Skeletal muscle satellite cell (primary cell): ENCODE results near the gene TUB. TPM values are rescaled to one million over a fixed set of nuclear protein-coding genes. Genes with fewer than 3 reads are reported as not detected.
A peak's percentile ranks its signal among the peaks of the same experiment; 100 is the strongest.

Experiments used
- H3K27me3 ChIP-seq: 2 replicates; pipeline ENCODE4 v1.7.0; 2013; ENCODE audit warnings: low read length; ENCODE audit not compliant: control insufficient read depth, insufficient read depth
- H3K36me3 ChIP-seq: 2 replicates; pipeline ENCODE4 v1.7.0; 2013; ENCODE audit warnings: mild to moderate bottlenecking, control low read depth, low read length; ENCODE audit not compliant: insufficient read depth
- H3K4me1 ChIP-seq: 2 replicates; pipeline ENCODE4 v1.7.0; 2013; ENCODE audit warnings: low read length; ENCODE audit not compliant: control insufficient read depth, insufficient read depth
- H3K4me2 ChIP-seq: 2 replicates; pipeline ENCODE4 v1.7.0; 2013; ENCODE audit warnings: mild to moderate bottlenecking, low read length
- H3K4me3 ChIP-seq: 2 replicates; pipeline ENCODE4 v1.7.0; 2013; ENCODE audit warnings: low read length
- H3K9ac ChIP-seq: 2 replicates; pipeline ENCODE4 v1.7.0; 2013; ENCODE audit warnings: mild to moderate bottlenecking, low read depth, low read length, moderate library complexity
- H3K9me3 ChIP-seq: replicated peaks from 2 replicates; pipeline ENCODE4 v1.7.0; 2013; ENCODE audit warnings: mild to moderate bottlenecking, control low read depth, low read length
- total RNA-seq: library from RNA; depleted of rRNA; stranded (reverse); fragments of >200 nt; gene quantifications from 2 replicates; pipeline ENCODE4 v1.2.3, GENCODE V29; 2012; rRNA removed

Gene TUB
- total RNA-seq, result 4.1 and 4.8 TPM in 2 replicates

GRCh38 chr11:8080674-8081590, at the start of gene TUB:
TSS of gene TUB (plus strand) at chr11:8081211. CDS start at chr11:8081511, 300 bp downstream.
- peak within 1 kb of the TSS; percentile 90 for H3K4me2 ChIP-seq
- H3K9me3 ChIP-seq, result no peaks in the 10 kb centered on the region
- peak within 1 kb of the TSS; percentile 74 for H3K9ac ChIP-seq
- peaks cover 11% of the 10 kb centered on the region for H3K4me1 ChIP-seq
- H3K27me3 ChIP-seq, result peaks cover 19% of the 10 kb centered on the region
- H3K36me3 ChIP-seq, result no peaks in the 10 kb centered on the region
- peak within 1 kb of the TSS; percentile 76 for H3K4me3 ChIP-seq

GRCh38 chr11:8031248-8032115, 49.5 kb upstream of the TUB start:
- no peak overlapping the region for H3K9ac ChIP-seq
- H3K9me3 ChIP-seq, result no peaks in the 10 kb centered on the region
- H3K36me3 ChIP-seq, result no peaks in the 10 kb centered on the region
- H3K4me1 ChIP-seq, result peaks cover 9% of the 10 kb centered on the region
- H3K27me3 ChIP-seq, result peaks cover 14% of the 10 kb centered on the region
- no peak overlapping the region for H3K4me3 ChIP-seq
- no peak overlapping the region for H3K4me2 ChIP-seq

GRCh38 chr11:8032122-8032521, 48.9 kb upstream of the TUB start:
- H3K27me3 ChIP-seq, result peaks cover 18% of the 10 kb centered on the region
- H3K9ac ChIP-seq, result no peak overlapping the region
- H3K4me3 ChIP-seq, result no peak overlapping the region
- H3K9me3 ChIP-seq, result no peaks in the 10 kb centered on the region
- H3K4me2 ChIP-seq, result no peak overlapping the region
- no peaks in the 10 kb centered on the region for H3K36me3 ChIP-seq
- peaks cover 8% of the 10 kb centered on the region for H3K4me1 ChIP-seq

- Histone ChIP-seq H3K4me1 (peaks cover 8% of the 10 kb centered on the region), H3K9me3 (no peaks in the 10 kb centered on the region), H3K4me3 (no peak overlapping the region), H3K27me3 (peaks cover 18% of the 10 kb centered on the region), H3K9ac (peak overlapping the region; percentile 25), H3K36me3 (no peaks in the 10 kb centered on the region), H3K4me2 (peak overlapping the region; percentile 44)
Measured at GRCh38 chr11:8032576-8033304, 48.3 kb upstream of the TUB start.

GRCh38 chr11:8033305-8034105, 47.5 kb upstream of the TUB start:
- H3K27me3 ChIP-seq, result peaks cover 25% of the 10 kb centered on the region
- H3K4me2 ChIP-seq, result peak overlapping the region; percentile 44
- peaks cover 8% of the 10 kb centered on the region for H3K4me1 ChIP-seq
- no peak overlapping the region for H3K4me3 ChIP-seq
- no peak overlapping the region for H3K9ac ChIP-seq
- H3K36me3 ChIP-seq, result no peaks in the 10 kb centered on the region
- no peaks in the 10 kb centered on the region for H3K9me3 ChIP-seq

- Histone ChIP-seq H3K9me3 (no peaks in the 10 kb centered on the region), H3K27me3 (peaks cover 25% of the 10 kb centered on the region), H3K4me3 (no peak overlapping the region), H3K36me3 (no peaks in the 10 kb centered on the region), H3K9ac (no peak overlapping the region), H3K4me2 (no peak overlapping the region), H3K4me1 (peaks cover 8% of the 10 kb centered on the region)
Measured at GRCh38 chr11:8034106-8034585, 46.9 kb upstream of the TUB start.

- H3K27me3 ChIP-seq, result peaks cover 22% of the 10 kb centered on the region
- no peaks in the 10 kb centered on the region for H3K36me3 ChIP-seq
- H3K9ac ChIP-seq, result no peak overlapping the region
- H3K4me1 ChIP-seq, result peaks cover 7% of the 10 kb centered on the region
- H3K4me3 ChIP-seq, result no peak overlapping the region
- no peak overlapping the region for H3K4me2 ChIP-seq
- no peaks in the 10 kb centered on the region for H3K9me3 ChIP-seq
Measured at GRCh38 chr11:8034604-8035190, 46.3 kb upstream of the TUB start.

- peaks cover under 1% of the 10 kb centered on the region for H3K4me1 ChIP-seq
- no peak overlapping the region for H3K4me3 ChIP-seq
- no peak overlapping the region for H3K9ac ChIP-seq
- no peaks in the 10 kb centered on the region for H3K36me3 ChIP-seq
- H3K27me3 ChIP-seq, result peaks cover 18% of the 10 kb centered on the region
- no peaks in the 10 kb centered on the region for H3K9me3 ChIP-seq
- H3K4me2 ChIP-seq, result no peak overlapping the region
Measured at GRCh38 chr11:8035200-8035855, 45.7 kb upstream of the TUB start.

GRCh38 chr11:8036002-8036802, 44.8 kb upstream of the TUB start:
- H3K36me3 ChIP-seq, result no peaks in the 10 kb centered on the region
- no peaks in the 10 kb centered on the region for H3K9me3 ChIP-seq
- peaks cover 15% of the 10 kb centered on the region for H3K27me3 ChIP-seq
- H3K4me3 ChIP-seq, result no peak overlapping the region
- no peak overlapping the region for H3K4me2 ChIP-seq
- H3K4me1 ChIP-seq, result no peaks in the 10 kb centered on the region
- H3K9ac ChIP-seq, result no peak overlapping the region
